Endodermal cell (in vitro differentiated cells): ENCODE measurements around the gene SPINT3. TPM values are rescaled to one million over a fixed set of nuclear protein-coding genes. Genes with fewer than 3 reads are reported as not detected.

ENCODE experiments used
- DNase-seq: peaks from one replicate; pipeline ENCODE4 v3.0.0-alpha.2; 2017
- H3K27ac ChIP-seq: 2 replicates; pipeline ENCODE4 v1.5.1; 2013; ENCODE audit warnings: mild to moderate bottlenecking, low read depth, low read length, moderate library complexity
- H3K27me3 ChIP-seq: 2 replicates; pipeline ENCODE4 v1.6.1; 2013; ENCODE audit warnings: mild to moderate bottlenecking, low read length, moderate library complexity; ENCODE audit not compliant: insufficient read depth, control insufficient read depth, poor library complexity, severe bottlenecking
- H3K36me3 ChIP-seq: 2 replicates; pipeline ENCODE4 v1.7.0; 2013; ENCODE audit warnings: mild to moderate bottlenecking, low read length, moderate library complexity; ENCODE audit not compliant: control insufficient read depth, insufficient read depth
- H3K4me1 ChIP-seq: one replicate; pipeline ENCODE4 v1.7.0; 2013; ENCODE audit warnings: low read length; ENCODE audit not compliant: control insufficient read depth, insufficient read depth
- H3K4me3 ChIP-seq: 2 replicates; pipeline ENCODE4 v1.5.1; 2013; ENCODE audit warnings: mild to moderate bottlenecking, low read length, moderate library complexity
- H3K9ac ChIP-seq: 2 replicates; pipeline ENCODE4 v1.6.1; 2013; ENCODE audit warnings: mild to moderate bottlenecking, low read length, moderate library complexity; ENCODE audit not compliant: poor library complexity, severe bottlenecking; ENCODE audit errors: extremely low read depth
- H3K9me3 ChIP-seq: 2 replicates; pipeline ENCODE4 v1.6.1; 2013; ENCODE audit warnings: mild to moderate bottlenecking, low read length, moderate library complexity; ENCODE audit not compliant: control insufficient read depth
- H3K27ac Mint-ChIP-seq: 2 replicates; pipeline ENCODE4 v1.8.0; 2020; ENCODE audit warnings: mixed read lengths
- H3K27me3 Mint-ChIP-seq: 2 replicates; pipeline ENCODE4 v1.8.0; 2021; ENCODE audit warnings: mild to moderate bottlenecking, mixed read lengths; ENCODE audit not compliant: insufficient read depth
- H3K36me3 Mint-ChIP-seq: 2 replicates; pipeline ENCODE4 v1.8.0; 2020; ENCODE audit warnings: low read depth, mixed read lengths
- H3K4me1 Mint-ChIP-seq: 2 replicates; pipeline ENCODE4 v1.8.0; 2020; ENCODE audit warnings: mixed read lengths
- H3K4me3 Mint-ChIP-seq: 2 replicates; pipeline ENCODE4 v1.8.0; 2020; ENCODE audit warnings: mild to moderate bottlenecking, moderate library complexity, mixed read lengths
- H3K9me3 Mint-ChIP-seq: 2 replicates; pipeline ENCODE4 v1.8.0; 2020; ENCODE audit warnings: mild to moderate bottlenecking, mixed read lengths
- WGBS, 2 experiments: methylation state at CpG; one replicate each; pipeline versions ENCODE4 v1.1.5 to v1.1.7; 2013; ENCODE audit warnings: missing lambda C conversion rate in 2 of 2, mixed read lengths in 1 of 2; ENCODE audit not compliant: insufficient coverage in 1 of 2, insufficient read length in 1 of 2; 5-methylcytosine and 5-hydroxymethylcytosine counted together
- total RNA-seq, 2 donors: library from RNA; stranded (reverse); fragmentation: NEBNext Ultra II Directional in 1 of 2; extraction: Animal tissue kit (Norgen Biotek cat#: 25700) in 1 of 2; gene quantifications; 2 replicates in 1 of 2; 3 replicates in 1 of 2; pipeline ENCODE4 v1.2.1, GENCODE V29; 2021
- TF ChIP-seq, protein P1 (sequence below): fragments of 200-600 bp; sonication (generic); conservative IDR thresholded peaks from 2 replicates; pipeline ENCODE4 v1.5.0; 2021; ENCODE audit warnings: antibody characterized with exemption, mild to moderate bottlenecking

SPINT3 gene
- total RNA-seq, 2 donors from 2014 or later = not detected

DNA sequence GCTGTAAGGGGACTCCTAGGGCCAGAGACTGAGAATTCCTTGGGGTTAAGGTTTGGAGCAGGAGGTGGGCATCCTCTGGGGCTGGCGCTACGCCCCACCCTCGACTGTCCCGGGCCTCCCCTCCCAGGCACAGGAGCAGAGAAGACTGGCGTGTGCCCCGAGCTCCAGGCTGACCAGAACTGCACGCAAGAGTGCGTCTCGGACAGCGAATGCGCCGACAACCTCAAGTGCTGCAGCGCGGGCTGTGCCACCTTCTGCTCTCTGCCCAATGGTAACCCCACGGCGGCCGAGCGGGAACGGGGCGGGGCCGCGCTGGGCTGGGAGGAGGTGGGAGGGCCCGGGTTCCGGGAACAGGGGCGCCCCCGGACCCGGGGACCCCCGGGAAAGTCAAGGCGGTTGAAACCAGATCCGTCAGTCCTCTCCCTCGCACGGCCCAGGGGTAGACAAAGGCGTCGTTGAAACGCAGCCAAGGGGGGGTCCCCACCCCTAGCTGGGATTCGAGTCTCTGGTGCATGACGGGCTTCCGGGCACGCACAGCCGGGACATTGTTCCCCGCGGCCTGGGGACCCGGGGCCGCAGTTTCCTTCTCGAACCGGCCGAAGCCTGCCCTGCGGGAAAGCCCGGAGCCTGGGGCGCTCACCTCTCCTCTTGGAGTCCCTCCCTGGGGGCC is 45.0 kb downstream of the SPINT3 start:
- DNase-seq = peak; percentile 86
- Mint-ChIP-seq H3K27me3 (peaks cover 3% of the 10 kb centered on the region), H3K4me1 (peaks cover 42% of the 10 kb centered on the region), H3K9me3 (peaks cover 11% of the 10 kb centered on the region), H3K36me3 (no peaks in the 10 kb centered on the region), H3K27ac (peak overlapping the region; percentile 89), H3K4me3 (peak overlapping the region; percentile 83)
- TF ChIP-seq, protein P1, sequence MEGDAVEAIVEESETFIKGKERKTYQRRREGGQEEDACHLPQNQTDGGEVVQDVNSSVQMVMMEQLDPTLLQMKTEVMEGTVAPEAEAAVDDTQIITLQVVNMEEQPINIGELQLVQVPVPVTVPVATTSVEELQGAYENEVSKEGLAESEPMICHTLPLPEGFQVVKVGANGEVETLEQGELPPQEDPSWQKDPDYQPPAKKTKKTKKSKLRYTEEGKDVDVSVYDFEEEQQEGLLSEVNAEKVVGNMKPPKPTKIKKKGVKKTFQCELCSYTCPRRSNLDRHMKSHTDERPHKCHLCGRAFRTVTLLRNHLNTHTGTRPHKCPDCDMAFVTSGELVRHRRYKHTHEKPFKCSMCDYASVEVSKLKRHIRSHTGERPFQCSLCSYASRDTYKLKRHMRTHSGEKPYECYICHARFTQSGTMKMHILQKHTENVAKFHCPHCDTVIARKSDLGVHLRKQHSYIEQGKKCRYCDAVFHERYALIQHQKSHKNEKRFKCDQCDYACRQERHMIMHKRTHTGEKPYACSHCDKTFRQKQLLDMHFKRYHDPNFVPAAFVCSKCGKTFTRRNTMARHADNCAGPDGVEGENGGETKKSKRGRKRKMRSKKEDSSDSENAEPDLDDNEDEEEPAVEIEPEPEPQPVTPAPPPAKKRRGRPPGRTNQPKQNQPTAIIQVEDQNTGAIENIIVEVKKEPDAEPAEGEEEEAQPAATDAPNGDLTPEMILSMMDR = no peak
- Histone ChIP-seq H3K9me3 (peaks cover 11% of the 10 kb centered on the region), H3K27me3 (peaks cover 25% of the 10 kb centered on the region), H3K27ac (no peak overlapping the region), H3K9ac (peak overlapping the region; percentile 72), H3K36me3 (peaks cover 10% of the 10 kb centered on the region), H3K4me1 (peaks cover 7% of the 10 kb centered on the region), H3K4me3 (peak overlapping the region; percentile 84)
- WGBS, 2 experiments = 4 to 5% methylated on average over 10 to 50 of the region's 50 CpGs

DNA sequence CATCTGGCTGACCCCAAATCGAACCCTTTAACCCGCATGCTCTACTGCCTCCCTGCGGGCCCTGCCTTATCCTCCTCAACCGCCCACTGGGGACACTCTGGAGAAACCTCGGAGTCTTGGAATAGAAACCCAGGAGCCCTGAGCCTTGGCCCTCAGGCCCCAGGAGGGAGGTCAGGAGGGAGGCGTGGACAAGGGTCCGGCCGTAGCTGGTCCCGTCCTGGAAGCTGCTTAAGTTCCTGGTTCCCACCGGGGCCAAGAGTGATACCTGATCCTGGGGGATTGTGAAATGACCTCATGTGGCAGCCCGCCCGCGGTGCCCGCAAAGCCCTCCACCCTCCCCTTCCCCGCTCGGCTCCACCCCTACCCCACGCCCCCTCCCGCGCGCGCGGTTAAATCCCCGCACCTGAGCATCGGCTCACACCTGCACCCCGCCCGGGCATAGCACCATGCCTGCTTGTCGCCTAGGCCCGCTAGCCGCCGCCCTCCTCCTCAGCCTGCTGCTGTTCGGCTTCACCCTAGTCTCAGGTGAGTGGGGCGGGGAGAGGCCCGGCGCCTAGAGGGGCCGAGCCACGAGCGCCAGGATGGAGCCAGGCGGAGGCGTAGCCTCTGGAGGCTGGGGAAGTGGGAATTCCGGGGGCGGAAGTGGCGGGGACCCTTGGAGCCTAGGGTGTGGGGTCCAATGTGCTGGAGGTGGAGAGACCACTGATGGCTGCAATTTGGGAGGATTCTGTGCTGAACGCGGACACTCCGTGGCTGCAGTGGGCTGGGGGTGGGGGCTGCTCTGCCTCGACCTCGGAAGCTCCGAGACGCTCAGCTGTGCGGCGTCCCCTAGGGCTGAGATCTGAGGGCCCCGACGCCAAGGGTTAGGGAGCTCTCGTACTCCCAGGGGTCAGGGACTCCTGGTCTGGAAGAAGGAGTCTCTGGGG is 45.8 kb downstream of the SPINT3 start, which contains the start of gene WFDC2:
Gene WFDC2 (plus strand): TSS at position 418 of the 926 bp plus-strand sequence. CDS start 29 bp downstream, at position 447.
- peaks cover 10% of the 10 kb centered on the region for H3K4me1 ChIP-seq
- H3K36me3 ChIP-seq = peaks cover 10% of the 10 kb centered on the region
- peaks cover 3% of the 10 kb centered on the region for H3K9me3 ChIP-seq
- Mint-ChIP-seq H3K4me1 (peaks cover 42% of the 10 kb centered on the region), H3K4me3 (peak within 1 kb of the TSS; percentile 83), H3K27ac (peak within 1 kb of the TSS; percentile 89), H3K27me3 (peaks cover 3% of the 10 kb centered on the region), H3K9me3 (peaks cover 11% of the 10 kb centered on the region), H3K36me3 (no peaks in the 10 kb centered on the region)
- TF ChIP-seq, protein P1 = peak; percentile 55
- DNase-seq = peak; percentile 92
- H3K9ac ChIP-seq = peak within 1 kb of the TSS; percentile 72
- 7 to 19% methylated on average over 2 to 54 of the region's 54 CpGs for WGBS, 2 experiments
- H3K4me3 ChIP-seq = peak within 1 kb of the TSS; percentile 84
- no peak within 1 kb of the TSS for H3K27ac ChIP-seq
- peaks cover 32% of the 10 kb centered on the region for H3K27me3 ChIP-seq

DNA sequence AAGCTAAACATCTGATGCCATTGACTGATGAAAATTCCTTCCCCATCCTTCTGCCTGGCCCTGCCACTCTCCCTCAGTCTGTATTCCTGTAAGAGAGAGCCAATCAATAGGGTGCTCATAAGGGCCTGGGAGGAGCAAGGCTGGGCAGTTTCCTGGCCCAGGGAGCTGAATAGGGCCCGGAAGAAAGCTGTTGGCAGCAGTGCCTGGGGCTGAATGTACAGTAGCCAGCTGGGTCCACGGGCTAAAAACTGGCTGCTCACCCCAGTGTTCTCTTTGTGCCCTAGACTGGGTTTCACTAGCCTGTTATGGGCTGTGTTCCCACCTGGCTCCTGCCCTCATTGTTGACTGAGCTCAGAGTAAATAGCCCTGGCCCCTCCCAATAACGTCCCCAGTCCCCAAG is 47.6 kb downstream of the SPINT3 start:
- H3K4me3 Mint-ChIP-seq = peak overlapping the region; percentile 83
- peaks cover 3% of the 10 kb centered on the region for H3K27me3 Mint-ChIP-seq
- H3K27ac ChIP-seq = no peak overlapping the region

More for the DNA sequence above, 47.6 kb downstream of the SPINT3 start:
- H3K36me3 ChIP-seq = peaks cover 10% of the 10 kb centered on the region
- TF ChIP-seq, protein P1 = no peak
- no peak overlapping the region for H3K9ac ChIP-seq
- no peaks in the 10 kb centered on the region for H3K9me3 ChIP-seq
- H3K27me3 ChIP-seq = peaks cover 39% of the 10 kb centered on the region
- no peaks in the 10 kb centered on the region for H3K36me3 Mint-ChIP-seq
- peaks cover 11% of the 10 kb centered on the region for H3K4me1 ChIP-seq
- H3K4me1 Mint-ChIP-seq = peaks cover 34% of the 10 kb centered on the region
- peak overlapping the region; percentile 50 for H3K27ac Mint-ChIP-seq
- H3K9me3 Mint-ChIP-seq = peaks cover 9% of the 10 kb centered on the region
- peak; percentile 71 for DNase-seq
- whole genome bisulfite sequencing, 2 experiments = 62 to 77% methylated on average over 2 to 3 of the region's 3 CpGs
- no peak overlapping the region for H3K4me3 ChIP-seq
